Hepatocyte (in vitro differentiated cells): Measurements from ENCODE around the gene CHD2. TPM values are rescaled to one million over a fixed set of nuclear protein-coding genes. Genes with fewer than 3 reads are reported as not detected.

Source experiments
- DNase-seq: peaks from one replicate; pipeline ENCODE4 v3.0.0-alpha.2; 2016; ENCODE audit warnings: low spot score
- H2AFZ ChIP-seq: fragments of 200-600 bp; sonication (generic); 2 replicates; pipeline ENCODE4 v1.6.0; 2016; ENCODE audit warnings: antibody characterized with exemption, mild to moderate bottlenecking
- H3K27ac ChIP-seq: fragments of 200-600 bp; sonication (generic); 2 replicates; pipeline ENCODE4 v1.5.1; 2016; ENCODE audit warnings: mild to moderate bottlenecking
- H3K27me3 ChIP-seq: fragments of 200-600 bp; sonication (generic); 2 replicates; pipeline ENCODE4 v1.6.1; 2016
- H3K36me3 ChIP-seq: fragments of 200-600 bp; sonication (generic); replicated peaks from 2 replicates; pipeline ENCODE4 v1.5.1; 2016; ENCODE audit warnings: low read depth; ENCODE audit not compliant: insufficient read depth
- H3K4me1 ChIP-seq: fragments of 200-600 bp; sonication (generic); 2 replicates; pipeline ENCODE4 v1.5.1; 2016; ENCODE audit warnings: mild to moderate bottlenecking, moderate library complexity; ENCODE audit not compliant: insufficient read depth
- H3K4me2 ChIP-seq: fragments of 200-600 bp; sonication (generic); 2 replicates; pipeline ENCODE4 v1.6.0; 2016
- H3K4me3 ChIP-seq: fragments of 200-600 bp; sonication (generic); 2 replicates; pipeline ENCODE4 v1.5.1; 2016; ENCODE audit warnings: mild to moderate bottlenecking
- H3K79me2 ChIP-seq: fragments of 200-600 bp; sonication (generic); 2 replicates; pipeline ENCODE4 v1.6.0; 2017; ENCODE audit warnings: mild to moderate bottlenecking
- H3K9me2 ChIP-seq: fragments of 200-600 bp; sonication (generic); replicated peaks from 2 replicates; pipeline ENCODE4 v1.6.0; 2017; ENCODE audit warnings: mild to moderate bottlenecking; ENCODE audit not compliant: insufficient read depth
- H3K9me3 ChIP-seq: fragments of 200-600 bp; sonication (generic); 2 replicates; pipeline ENCODE4 v1.5.1; 2016; ENCODE audit warnings: low read depth, mild to moderate bottlenecking
- H4K20me1 ChIP-seq: fragments of 200-600 bp; sonication (generic); 2 replicates; pipeline ENCODE4 v1.6.0; 2016; ENCODE audit warnings: mild to moderate bottlenecking; ENCODE audit not compliant: insufficient read depth, poor library complexity, severe bottlenecking
- CTCF ChIP-seq: fragments of 200-600 bp; sonication (generic); IDR thresholded peaks from 2 replicates; pipeline ENCODE4 v1.5.1; 2016; ENCODE audit warnings: antibody characterized with exemption, mild to moderate bottlenecking; ENCODE audit not compliant: poor library complexity
- EZH2 ChIP-seq: fragments of 200-600 bp; sonication (generic); IDR thresholded peaks from 2 replicates; pipeline ENCODE4 v1.6.1; 2016; ENCODE audit warnings: antibody characterized with exemption, mild to moderate bottlenecking, borderline replicate concordance
- EZH2phosphoT487 ChIP-seq: fragments of 200-600 bp; sonication (generic); IDR thresholded peaks from one replicate; pipeline ENCODE4 v1.6.1; 2018; ENCODE audit warnings: antibody characterized with exemption, mild to moderate bottlenecking, low read depth, moderate library complexity; ENCODE audit not compliant: unreplicated experiment, severe bottlenecking
- WGBS: methylation state at CpG from one replicate; pipeline ENCODE4 v1.1.6; 2016; ENCODE audit warnings: low lambda C conversion rate; ENCODE audit errors: missing lambda C conversion rate; 5-methylcytosine and 5-hydroxymethylcytosine counted together
- polyA plus RNA-seq: library from polyadenylated mRNA; unstranded; fragments of >200 nt; fragmentation: Nextera tagmentation; extraction: Ambion mirVana; gene quantifications from 2 replicates; pipeline ENCODE4 v1.2.1, GENCODE V29; 2016
- total RNA-seq: library from RNA; depleted of rRNA; stranded (reverse); fragments of >200 nt; gene quantifications from 2 replicates; pipeline ENCODE4 v1.2.3, GENCODE V29; 2014

The CHD2 gene
- total and polyA plus RNA-seq, 2 experiments from 2014 or later = 49.3 to 133 TPM

GRCh38 chr15:93005133-93005532 is 105.0 kb downstream of the CHD2 start:
- no peaks in the 10 kb centered on the region for H3K27me3 ChIP-seq
- no peak overlapping the region for H3K4me3 ChIP-seq
- H3K36me3 ChIP-seq = peaks cover 8% of the 10 kb centered on the region
- H3K9me2 ChIP-seq = no peaks in the 10 kb centered on the region
- TF ChIP-seq CTCF (no peak), EZH2 (no peak), EZH2phosphoT487 (no peak)
- H2AFZ ChIP-seq = no peak overlapping the region
- peaks cover 63% of the 10 kb centered on the region for H3K79me2 ChIP-seq
- H3K9me3 ChIP-seq = no peaks in the 10 kb centered on the region
- H3K4me2 ChIP-seq = no peak overlapping the region
- H3K4me1 ChIP-seq = no peaks in the 10 kb centered on the region
- 90% methylated on average over 4 of the region's 4 CpGs for WGBS
- DNase-seq = no peak
- peaks cover 15% of the 10 kb centered on the region for H4K20me1 ChIP-seq
- H3K27ac ChIP-seq = no peak overlapping the region

GRCh38 chr15:93007994-93008393 is 107.9 kb downstream of the CHD2 start:
- Histone ChIP-seq H3K4me1 (no peaks in the 10 kb centered on the region), H3K27ac (no peak overlapping the region), H3K4me2 (no peak overlapping the region), H3K27me3 (no peaks in the 10 kb centered on the region), H3K36me3 (peaks cover 5% of the 10 kb centered on the region), H3K9me2 (no peaks in the 10 kb centered on the region), H3K79me2 (peaks cover 59% of the 10 kb centered on the region), H3K4me3 (no peak overlapping the region), H4K20me1 (peaks cover 10% of the 10 kb centered on the region), H2AFZ (no peak overlapping the region), H3K9me3 (no peaks in the 10 kb centered on the region)
- no peak for DNase-seq
- TF ChIP-seq CTCF (no peak), EZH2 (no peak), EZH2phosphoT487 (no peak)
- 95% methylated on average over 3 of the region's 3 CpGs for WGBS

- Histone ChIP-seq H3K4me1 (no peaks in the 10 kb centered on the region), H4K20me1 (peaks cover 9% of the 10 kb centered on the region), H2AFZ (no peak overlapping the region), H3K4me3 (no peak overlapping the region), H3K36me3 (peaks cover 5% of the 10 kb centered on the region), H3K27me3 (no peaks in the 10 kb centered on the region), H3K79me2 (peaks cover 39% of the 10 kb centered on the region), H3K9me3 (no peaks in the 10 kb centered on the region), H3K9me2 (no peaks in the 10 kb centered on the region), H3K27ac (no peak overlapping the region), H3K4me2 (no peak overlapping the region)
- 100% methylated on average over 1 of the region's 1 CpG for WGBS
- TF ChIP-seq EZH2phosphoT487 = no peak
- no peak for TF ChIP-seq EZH2
- no peak for DNase-seq
Measured at GRCh38 chr15:93012786-93013185, 112.7 kb downstream of the CHD2 start.

- H3K4me1 ChIP-seq = no peaks in the 10 kb centered on the region
- H2AFZ ChIP-seq = no peak overlapping the region
- H3K27ac ChIP-seq = no peak overlapping the region
- no peaks in the 10 kb centered on the region for H3K9me3 ChIP-seq
- no peak overlapping the region for H3K4me3 ChIP-seq
- H4K20me1 ChIP-seq = peaks cover 6% of the 10 kb centered on the region
- peaks cover 8% of the 10 kb centered on the region for H3K36me3 ChIP-seq
- over 99% methylated on average over 6 of the region's 6 CpGs for WGBS
- no peak overlapping the region for H3K4me2 ChIP-seq
- peaks cover 55% of the 10 kb centered on the region for H3K79me2 ChIP-seq
- no peak for TF ChIP-seq EZH2
- no peak for TF ChIP-seq CTCF
- no peak for TF ChIP-seq EZH2phosphoT487
- no peaks in the 10 kb centered on the region for H3K27me3 ChIP-seq
- no peak for DNase-seq
- H3K9me2 ChIP-seq = no peaks in the 10 kb centered on the region
Measured at GRCh38 chr15:93017526-93017925, 117.4 kb downstream of the CHD2 start.
